Osteoblast (primary cell): Measurements from ENCODE around the gene NUDT14. TPM values are rescaled to one million over a fixed set of nuclear protein-coding genes. Genes with fewer than 3 reads are reported as not detected.
A peak's percentile ranks its signal among the peaks of the same experiment; 100 is the strongest.

ENCODE experiments used
- DNase-seq: peaks from one replicate; pipeline ENCODE4 v3.0.0; 2011; ENCODE audit warnings: low spot score, mixed read lengths; ENCODE audit not compliant: insufficient read length; ENCODE audit errors: missing footprints
- H2AFZ ChIP-seq: 2 replicates; pipeline ENCODE4 v1.6.0; 2011; ENCODE audit warnings: mild to moderate bottlenecking, low read length
- H3K27ac ChIP-seq: 2 replicates; pipeline ENCODE4 v1.5.1; 2011; ENCODE audit warnings: mild to moderate bottlenecking, low read depth, low read length, moderate library complexity
- H3K27me3 ChIP-seq: 2 replicates; pipeline ENCODE4 v1.6.0; 2012; ENCODE audit warnings: mild to moderate bottlenecking, control low read depth, inconsistent platforms, low read length, moderate library complexity; ENCODE audit not compliant: insufficient read depth
- H3K36me3 ChIP-seq: 2 replicates; pipeline ENCODE4 v1.5.1; 2011; ENCODE audit warnings: mild to moderate bottlenecking, low read length, control low read depth, moderate library complexity; ENCODE audit not compliant: insufficient read depth
- H3K4me1 ChIP-seq: 2 replicates; pipeline ENCODE4 v1.5.1; 2011; ENCODE audit warnings: mild to moderate bottlenecking, low read length, control low read depth, moderate library complexity; ENCODE audit not compliant: insufficient read depth
- H3K4me2 ChIP-seq: 2 replicates; pipeline ENCODE4 v1.6.0; 2011; ENCODE audit warnings: mild to moderate bottlenecking, low read length; ENCODE audit not compliant: insufficient read depth
- H3K4me3 ChIP-seq: fragments of 200-600 bp; sonication (generic); 3 replicates; pipeline ENCODE4 v1.5.1; 2012; ENCODE audit warnings: mild to moderate bottlenecking, low read length, inconsistent platforms; ENCODE audit not compliant: insufficient read depth
- H3K79me2 ChIP-seq: 2 replicates; pipeline ENCODE4 v1.6.0; 2012; ENCODE audit warnings: mild to moderate bottlenecking, low read length, control low read depth, inconsistent platforms; ENCODE audit not compliant: insufficient read depth
- H3K9me3 ChIP-seq: 2 replicates; pipeline ENCODE4 v1.5.1; 2011; ENCODE audit warnings: low read depth, low read length, control low read depth
- H4K20me1 ChIP-seq: 2 replicates; pipeline ENCODE4 v1.6.0; 2012; ENCODE audit warnings: mild to moderate bottlenecking, low read length, control low read depth; ENCODE audit not compliant: insufficient read depth
- total RNA-seq: library from RNA; depleted of rRNA; stranded (reverse); fragments of >200 nt; gene quantifications from 2 replicates; pipeline ENCODE4 v1.2.3, GENCODE V29; 2012
- TF ChIP-seq, protein P1 (sequence below): IDR thresholded peaks from 2 replicates; pipeline ENCODE4 v1.5.1; 2011; ENCODE audit warnings: mild to moderate bottlenecking, low read depth, low read length, moderate library complexity; ENCODE audit errors: extremely low read depth

Gene NUDT14
- total RNA-seq, 1 donor = 15.9 TPM

DNA sequence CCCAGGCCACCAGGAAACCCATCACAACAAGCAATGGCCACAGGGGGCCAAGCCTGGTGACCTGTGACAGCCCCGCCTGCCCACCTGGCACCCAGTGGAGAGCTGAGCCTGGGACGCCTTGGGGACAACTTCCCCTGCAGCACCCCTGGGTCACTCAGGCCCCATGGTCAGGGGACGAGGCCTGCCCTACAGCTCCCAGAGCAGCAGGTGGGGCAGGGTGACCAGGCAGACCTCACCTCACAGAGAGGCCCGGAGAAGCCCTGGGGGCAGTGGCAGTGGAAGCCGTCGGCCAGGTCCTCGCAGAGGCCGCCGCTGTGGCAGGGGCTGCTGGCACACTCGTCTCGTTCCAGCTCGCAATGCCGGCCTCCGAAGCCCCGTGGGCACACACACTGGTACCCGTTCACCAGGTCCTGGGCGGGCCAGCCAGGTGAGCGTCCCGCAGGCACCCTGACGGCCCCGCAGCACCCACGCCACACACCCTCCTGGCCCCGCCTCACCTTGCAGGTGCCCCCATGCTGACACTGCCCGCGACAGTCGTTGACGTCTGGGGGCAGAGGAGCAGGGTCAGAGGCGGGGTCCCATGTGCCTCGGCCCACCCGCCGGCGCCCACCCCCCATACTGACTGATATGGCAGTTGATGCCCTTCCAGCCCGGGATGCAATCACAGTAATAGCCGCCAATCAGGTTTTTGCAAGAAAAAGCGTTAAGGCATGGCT is 30.6 kb downstream of the NUDT14 start:
- Histone ChIP-seq H3K27ac (no peak overlapping the region), H3K4me2 (no peak overlapping the region), H3K9me3 (no peaks in the 10 kb centered on the region), H3K4me3 (no peak overlapping the region), H3K36me3 (no peaks in the 10 kb centered on the region), H2AFZ (no peak overlapping the region), H3K79me2 (no peaks in the 10 kb centered on the region), H4K20me1 (no peaks in the 10 kb centered on the region), H3K27me3 (no peaks in the 10 kb centered on the region), H3K4me1 (no peaks in the 10 kb centered on the region)
- peak; percentile 84 for DNase-seq
- TF ChIP-seq, protein P1, sequence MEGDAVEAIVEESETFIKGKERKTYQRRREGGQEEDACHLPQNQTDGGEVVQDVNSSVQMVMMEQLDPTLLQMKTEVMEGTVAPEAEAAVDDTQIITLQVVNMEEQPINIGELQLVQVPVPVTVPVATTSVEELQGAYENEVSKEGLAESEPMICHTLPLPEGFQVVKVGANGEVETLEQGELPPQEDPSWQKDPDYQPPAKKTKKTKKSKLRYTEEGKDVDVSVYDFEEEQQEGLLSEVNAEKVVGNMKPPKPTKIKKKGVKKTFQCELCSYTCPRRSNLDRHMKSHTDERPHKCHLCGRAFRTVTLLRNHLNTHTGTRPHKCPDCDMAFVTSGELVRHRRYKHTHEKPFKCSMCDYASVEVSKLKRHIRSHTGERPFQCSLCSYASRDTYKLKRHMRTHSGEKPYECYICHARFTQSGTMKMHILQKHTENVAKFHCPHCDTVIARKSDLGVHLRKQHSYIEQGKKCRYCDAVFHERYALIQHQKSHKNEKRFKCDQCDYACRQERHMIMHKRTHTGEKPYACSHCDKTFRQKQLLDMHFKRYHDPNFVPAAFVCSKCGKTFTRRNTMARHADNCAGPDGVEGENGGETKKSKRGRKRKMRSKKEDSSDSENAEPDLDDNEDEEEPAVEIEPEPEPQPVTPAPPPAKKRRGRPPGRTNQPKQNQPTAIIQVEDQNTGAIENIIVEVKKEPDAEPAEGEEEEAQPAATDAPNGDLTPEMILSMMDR = no peak

DNA sequence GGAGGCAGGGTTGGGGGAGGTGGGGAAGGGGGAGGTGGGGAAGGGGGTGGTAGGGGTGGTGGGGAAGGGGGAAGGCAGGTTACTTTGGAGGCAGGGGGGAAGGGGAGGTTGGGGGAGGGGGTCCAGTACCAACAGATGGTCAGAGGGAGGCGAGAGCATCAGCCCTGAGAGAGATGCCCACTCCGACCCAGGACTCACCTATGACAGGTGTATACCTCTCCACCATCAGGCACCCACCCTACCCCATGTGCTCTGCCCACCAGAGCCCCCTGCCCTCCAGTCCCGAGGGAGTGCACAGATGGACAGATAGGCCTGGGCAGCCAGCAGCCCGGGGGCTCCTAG is 31.1 kb downstream of the NUDT14 start:
- H4K20me1 ChIP-seq = no peaks in the 10 kb centered on the region
- no peak overlapping the region for H3K27ac ChIP-seq
- H3K27me3 ChIP-seq = no peaks in the 10 kb centered on the region
- DNase-seq = peak; percentile 86
- H2AFZ ChIP-seq = no peak overlapping the region
- no peaks in the 10 kb centered on the region for H3K9me3 ChIP-seq
- no peaks in the 10 kb centered on the region for H3K4me1 ChIP-seq
- H3K36me3 ChIP-seq = no peaks in the 10 kb centered on the region
- H3K4me3 ChIP-seq = no peak overlapping the region
- H3K79me2 ChIP-seq = no peaks in the 10 kb centered on the region
- H3K4me2 ChIP-seq = no peak overlapping the region
- TF ChIP-seq, protein P1 = no peak

DNA sequence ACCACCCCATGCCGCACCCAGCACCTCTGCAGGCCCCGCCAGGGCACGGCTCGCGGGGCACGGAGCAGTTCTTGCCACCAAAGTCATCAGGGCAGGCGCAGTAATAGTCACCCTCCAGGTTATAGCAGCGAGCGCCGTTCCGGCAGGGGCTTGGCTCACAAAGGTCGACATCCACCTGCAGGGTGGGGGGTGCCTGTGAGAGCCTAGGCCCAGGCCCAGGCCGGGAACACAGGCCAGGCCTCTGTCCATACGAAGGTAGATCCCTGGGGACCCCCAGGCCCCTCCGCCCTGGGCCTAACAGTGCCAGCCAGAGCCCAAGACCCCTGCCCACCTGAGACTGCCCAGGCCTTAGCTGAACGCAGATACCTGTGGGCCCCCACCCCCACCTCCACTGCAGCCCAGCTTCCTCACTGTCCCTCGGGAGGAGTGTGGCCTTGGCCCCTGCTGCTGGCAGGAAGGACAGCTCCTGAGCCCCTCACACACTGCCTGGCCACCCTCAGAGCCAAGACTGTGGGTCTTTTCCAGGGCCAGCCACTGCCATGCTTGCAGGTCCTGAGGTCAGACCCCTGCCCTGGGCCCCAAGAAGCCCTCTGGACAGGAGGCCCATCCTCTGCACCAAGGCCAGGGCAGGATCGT is 31.8 kb downstream of the NUDT14 start:
- DNase-seq = peak; percentile 85
- H4K20me1 ChIP-seq = no peaks in the 10 kb centered on the region
- no peaks in the 10 kb centered on the region for H3K27me3 ChIP-seq
- H3K79me2 ChIP-seq = no peaks in the 10 kb centered on the region
- H3K9me3 ChIP-seq = no peaks in the 10 kb centered on the region
- TF ChIP-seq, protein P1 = no peak
- H3K27ac ChIP-seq = no peak overlapping the region
- H3K4me3 ChIP-seq = no peak overlapping the region
- H3K36me3 ChIP-seq = no peaks in the 10 kb centered on the region
- no peak overlapping the region for H3K4me2 ChIP-seq
- no peaks in the 10 kb centered on the region for H3K4me1 ChIP-seq
- no peak overlapping the region for H2AFZ ChIP-seq

DNA sequence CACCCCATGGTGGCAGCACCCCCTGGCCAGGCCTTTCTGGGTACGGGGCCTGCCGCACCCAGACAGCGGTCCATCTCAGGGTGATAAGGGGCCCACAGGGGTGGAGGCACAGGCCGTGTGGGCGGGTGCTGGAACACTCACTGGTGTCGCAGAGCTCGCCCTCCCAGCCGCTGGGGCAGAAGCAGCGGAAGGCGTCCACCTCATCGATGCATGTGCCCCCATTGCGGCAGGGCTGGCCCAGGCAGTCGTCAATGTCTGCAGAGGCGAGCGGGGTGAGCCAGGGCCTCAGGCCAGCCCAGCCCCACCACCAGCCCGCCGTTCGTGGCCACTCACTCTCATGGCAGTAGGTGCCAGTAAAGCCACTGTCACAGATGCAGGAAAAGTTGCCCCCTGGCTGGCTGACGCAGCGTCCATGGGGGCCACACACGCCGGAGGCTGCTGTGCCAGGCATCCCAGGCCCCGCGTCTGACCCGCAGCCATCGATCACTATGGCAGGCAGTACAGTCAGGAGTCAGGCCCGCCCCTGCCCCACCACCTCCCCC is 32.4 kb downstream of the NUDT14 start:
- Histone ChIP-seq H4K20me1 (no peaks in the 10 kb centered on the region), H3K4me3 (no peak overlapping the region), H3K4me1 (no peaks in the 10 kb centered on the region), H3K4me2 (no peak overlapping the region), H3K36me3 (no peaks in the 10 kb centered on the region), H3K9me3 (no peaks in the 10 kb centered on the region), H3K27ac (no peak overlapping the region), H2AFZ (no peak overlapping the region), H3K27me3 (no peaks in the 10 kb centered on the region), H3K79me2 (no peaks in the 10 kb centered on the region)
- DNase-seq = peak; percentile 90
- TF ChIP-seq, protein P1 = no peak
